Adrenal gland (tissue), 5 donors: ENCODE data around the gene PPP2R5C.
"Not testable (repeated sequence)": the region's sequence is repeated elsewhere in the genome, so short reads cannot be mapped to it uniquely, and the experiment has no call there.

Source experiments
- POLR2A ChIP-seq, 2 donors: fragments of 450-650 bp; IDR thresholded peaks; one replicate each; pipeline ENCODE4 v1.6.1; 2017; ENCODE audit warnings: antibody characterized with exemption in 2 of 2, mild to moderate bottlenecking in 2 of 2, moderate library complexity in 1 of 2
- TF ChIP-seq, protein P1 (sequence below), 6 experiments: fragments of 450-650 bp in 4 of 6; fragments of 200-600 bp in 2 of 6; sonication (generic) in 1 of 6; IDR thresholded peaks; 1 replicate in 5 of 6; 2 replicates in 1 of 6; pipeline versions ENCODE4 v1.5.1 to v1.8.0; 2016 to 2021; ENCODE audit warnings: antibody characterized with exemption in 6 of 6, mild to moderate bottlenecking in 2 of 6, moderate library complexity in 1 of 6
- donor health status: DM: no; HTN: no; CAD: no.

- TF ChIP-seq POLR2A (IDR thresholded peaks at IDR 0.05) = not testable (repeated sequence)
- TF ChIP-seq, protein P1, sequence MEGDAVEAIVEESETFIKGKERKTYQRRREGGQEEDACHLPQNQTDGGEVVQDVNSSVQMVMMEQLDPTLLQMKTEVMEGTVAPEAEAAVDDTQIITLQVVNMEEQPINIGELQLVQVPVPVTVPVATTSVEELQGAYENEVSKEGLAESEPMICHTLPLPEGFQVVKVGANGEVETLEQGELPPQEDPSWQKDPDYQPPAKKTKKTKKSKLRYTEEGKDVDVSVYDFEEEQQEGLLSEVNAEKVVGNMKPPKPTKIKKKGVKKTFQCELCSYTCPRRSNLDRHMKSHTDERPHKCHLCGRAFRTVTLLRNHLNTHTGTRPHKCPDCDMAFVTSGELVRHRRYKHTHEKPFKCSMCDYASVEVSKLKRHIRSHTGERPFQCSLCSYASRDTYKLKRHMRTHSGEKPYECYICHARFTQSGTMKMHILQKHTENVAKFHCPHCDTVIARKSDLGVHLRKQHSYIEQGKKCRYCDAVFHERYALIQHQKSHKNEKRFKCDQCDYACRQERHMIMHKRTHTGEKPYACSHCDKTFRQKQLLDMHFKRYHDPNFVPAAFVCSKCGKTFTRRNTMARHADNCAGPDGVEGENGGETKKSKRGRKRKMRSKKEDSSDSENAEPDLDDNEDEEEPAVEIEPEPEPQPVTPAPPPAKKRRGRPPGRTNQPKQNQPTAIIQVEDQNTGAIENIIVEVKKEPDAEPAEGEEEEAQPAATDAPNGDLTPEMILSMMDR (IDR thresholded peaks at IDR 0.05) = not testable (repeated sequence)
Measured at GRCh38 chr14:101711857-101712233, 49.7 kb upstream of the PPP2R5C start.
